Loucy (cell line): ENCODE results near the gene NR2C2.

Experiments
- H2AFZ ChIP-seq: fragments of 200-600 bp; sonication (generic); 2 replicates; pipeline ENCODE4 v1.6.0; 2016; ENCODE audit warnings: antibody characterized with exemption, mild to moderate bottlenecking, low read length, moderate library complexity
- H3F3A ChIP-seq: fragments of 200-600 bp; 2 replicates; pipeline ENCODE4 v1.6.0; 2016; ENCODE audit warnings: antibody characterized with exemption, low read depth, mild to moderate bottlenecking
- H3K27me3 ChIP-seq: fragments of 200-600 bp; sonication (generic); 2 replicates; pipeline ENCODE4 v1.6.1; 2014; ENCODE audit warnings: low read length, mild to moderate bottlenecking; ENCODE audit not compliant: insufficient read depth, poor library complexity, severe bottlenecking
- H3K36me3 ChIP-seq: fragments of 200-600 bp; sonication (generic); 2 replicates; pipeline ENCODE4 v1.6.1; 2016; ENCODE audit warnings: low read length; ENCODE audit not compliant: insufficient read depth
- H3K4me1 ChIP-seq: fragments of 200-600 bp; sonication (generic); 2 replicates; pipeline ENCODE4 v1.5.1; 2014; ENCODE audit warnings: low read length, mild to moderate bottlenecking; ENCODE audit not compliant: insufficient read depth, poor library complexity, severe bottlenecking
- H3K4me2 ChIP-seq: fragments of 200-600 bp; sonication (generic); 2 replicates; pipeline ENCODE4 v1.6.0; 2014; ENCODE audit warnings: antibody characterized with exemption, low read length, low read depth, mild to moderate bottlenecking; ENCODE audit not compliant: poor library complexity, severe bottlenecking
- H3K4me3 ChIP-seq: fragments of 200-600 bp; sonication (generic); 2 replicates; pipeline ENCODE4 v1.5.1; 2014; ENCODE audit warnings: low read length, mild to moderate bottlenecking, mixed read lengths; ENCODE audit not compliant: poor library complexity, severe bottlenecking
- H3K79me2 ChIP-seq: fragments of 200-600 bp; sonication (generic); 2 replicates; pipeline ENCODE4 v1.6.1; 2014; ENCODE audit warnings: low read length; ENCODE audit not compliant: insufficient read depth
- H3K9ac ChIP-seq: fragments of 200-600 bp; sonication (generic); 2 replicates; pipeline ENCODE4 v1.6.0; 2014; ENCODE audit warnings: mild to moderate bottlenecking, low read depth, low read length, moderate library complexity; ENCODE audit not compliant: poor library complexity, severe bottlenecking
- H3K9me2 ChIP-seq: fragments of 200-600 bp; sonication (generic); replicated peaks from 2 replicates; pipeline ENCODE4 v1.6.1; 2016; ENCODE audit warnings: low read depth, low read length, mixed read lengths
- H3K9me3 ChIP-seq: fragments of 200-600 bp; sonication (generic); 2 replicates; pipeline ENCODE4 v1.6.1; 2014; ENCODE audit warnings: mild to moderate bottlenecking, antibody characterized with exemption, low read length, low read depth; ENCODE audit not compliant: insufficient read depth
- H4K20me1 ChIP-seq: fragments of 200-600 bp; sonication (generic); 2 replicates; pipeline ENCODE4 v1.6.0; 2014; ENCODE audit warnings: antibody characterized with exemption, low read length, mild to moderate bottlenecking; ENCODE audit not compliant: insufficient read depth, poor library complexity, severe bottlenecking
- CTCF ChIP-seq: fragments of 200-600 bp; sonication (generic); conservative IDR thresholded peaks from 2 replicates; pipeline ENCODE4 v1.5.1; 2014; ENCODE audit warnings: mild to moderate bottlenecking, antibody characterized with exemption, low read length
- EZH2phosphoT487 ChIP-seq: fragments of 200-600 bp; IDR thresholded peaks from 2 replicates; pipeline ENCODE4 v1.6.1; 2018; ENCODE audit warnings: antibody characterized with exemption, mild to moderate bottlenecking, moderate library complexity, borderline replicate concordance

The NR2C2 gene

DNA sequence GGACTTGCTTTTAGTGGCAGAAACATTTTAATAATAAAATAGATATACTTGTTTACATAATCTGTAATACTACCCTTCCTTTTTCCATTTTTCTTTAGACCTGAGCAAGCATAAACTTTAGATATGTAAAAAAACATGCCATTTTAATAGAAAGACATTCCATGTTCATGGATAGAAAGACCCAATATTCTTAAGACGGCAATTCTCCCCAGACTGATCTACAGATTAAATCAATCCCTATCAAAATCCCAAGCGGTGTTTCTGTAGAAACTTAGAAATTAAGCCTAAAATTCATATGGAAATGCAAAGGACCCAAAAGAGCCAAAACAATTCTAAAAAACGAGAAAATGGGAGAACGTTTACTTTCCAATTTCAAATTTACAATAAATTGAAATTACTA lies 106.2 kb downstream of the NR2C2 start:
- H3K4me3 ChIP-seq, result no peak overlapping the region
- no peaks in the 10 kb centered on the region for H3K27me3 ChIP-seq
- H2AFZ ChIP-seq, result no peak overlapping the region
- H3K9ac ChIP-seq, result no peak overlapping the region
- no peak for TF ChIP-seq EZH2phosphoT487
- no peak for TF ChIP-seq CTCF
- peaks cover 48% of the 10 kb centered on the region; the same call in 1 of the 2 replicates for H3K36me3 ChIP-seq
- peaks cover 3% of the 10 kb centered on the region for H4K20me1 ChIP-seq
- no peak overlapping the region for H3K4me2 ChIP-seq
- no peaks in the 10 kb centered on the region for H3K9me2 ChIP-seq
- no peaks in the 10 kb centered on the region for H3K4me1 ChIP-seq
- no peaks in the 10 kb centered on the region for H3K9me3 ChIP-seq
- peaks cover 28% of the 10 kb centered on the region for H3K79me2 ChIP-seq
- no peaks in the 10 kb centered on the region for H3F3A ChIP-seq

DNA sequence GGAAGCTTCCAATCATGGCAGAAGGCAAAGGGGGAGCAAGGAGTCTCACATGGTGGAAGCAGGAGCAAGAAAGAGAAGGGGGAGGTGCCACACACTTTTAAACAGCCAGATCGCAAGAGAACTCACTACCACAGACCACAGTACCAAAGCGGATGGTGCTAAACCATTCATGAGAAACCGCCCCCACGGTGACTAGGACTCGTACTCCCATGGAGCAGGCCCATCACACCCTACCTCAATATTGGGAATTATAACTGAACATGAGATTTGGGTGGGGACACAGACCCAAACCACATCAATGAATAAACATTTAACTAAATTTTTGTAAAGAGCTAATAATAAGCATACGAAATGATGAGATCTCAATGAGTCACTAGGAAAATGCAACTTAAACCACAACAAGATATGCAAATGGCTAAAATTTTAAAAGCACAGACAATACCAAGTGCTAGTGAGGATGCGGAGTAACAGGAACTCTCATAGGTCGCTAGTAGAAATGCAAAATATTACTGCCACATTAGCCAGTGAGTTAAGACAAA lies 107.7 kb downstream of the NR2C2 start:
- H3F3A ChIP-seq, result no peaks in the 10 kb centered on the region
- TF ChIP-seq EZH2phosphoT487 (no peak), CTCF (no peak)
- no peaks in the 10 kb centered on the region for H3K27me3 ChIP-seq
- no peak overlapping the region for H3K4me2 ChIP-seq
- H3K36me3 ChIP-seq, result peaks cover 40% of the 10 kb centered on the region; the same call in 1 of the 2 replicates
- H3K4me1 ChIP-seq, result no peaks in the 10 kb centered on the region
- H3K79me2 ChIP-seq, result peaks cover 28% of the 10 kb centered on the region
- no peaks in the 10 kb centered on the region for H3K9me2 ChIP-seq
- H2AFZ ChIP-seq, result no peak overlapping the region
- H3K4me3 ChIP-seq, result no peak overlapping the region
- H4K20me1 ChIP-seq, result peaks cover 3% of the 10 kb centered on the region
- no peak overlapping the region for H3K9ac ChIP-seq
- no peaks in the 10 kb centered on the region for H3K9me3 ChIP-seq

- Histone ChIP-seq H4K20me1 (peaks cover 3% of the 10 kb centered on the region), H3K9me2 (no peaks in the 10 kb centered on the region), H3K4me2 (no peak overlapping the region), H3K4me3 (no peak overlapping the region), H3K79me2 (peaks cover 31% of the 10 kb centered on the region), H3K4me1 (no peaks in the 10 kb centered on the region), H2AFZ (no peak overlapping the region), H3K9ac (no peak overlapping the region), H3K36me3 (peaks cover 30% of the 10 kb centered on the region; the same call in 1 of the 2 replicates), H3K9me3 (no peaks in the 10 kb centered on the region), H3F3A (no peaks in the 10 kb centered on the region), H3K27me3 (no peaks in the 10 kb centered on the region)
- TF ChIP-seq EZH2phosphoT487 (no peak), CTCF (no peak)
Measured at GRCh38 chr3:15056676-15057404, 109.5 kb downstream of the NR2C2 start.
